ENCODE results near the gene PLCB1. TPM values are rescaled to one million over a fixed set of nuclear protein-coding genes. Genes with fewer than 3 reads are reported as not detected.
"Not testable (repeated sequence)": the region's sequence is repeated elsewhere in the genome, so short reads cannot be mapped to it uniquely, and the experiment has no call there.

The PLCB1 gene
- 20.7 TPM for total RNA-seq

- peak; percentile 44 to 95 (median 91) for DNase-seq (ENCODE audit: low read depth in 2 of 3, low spot score in 2 of 3)
Measured at GRCh38 chr20:8131598-8132483, at the start of gene PLCB1. Gene PLCB1 (plus strand): TSS chr20:8132266. CDS start chr20:8132652, 386 bp downstream.

GRCh38 chr20:8082989-8083388 is 49.1 kb upstream of the PLCB1 start:
- DNase-seq (ENCODE audit: low read depth in 2 of 3, low spot score in 2 of 3), result no peak

GRCh38 chr20:8089668-8090067 is 42.4 kb upstream of the PLCB1 start:
- DNase-seq (ENCODE audit: low read depth in 2 of 3, low spot score in 2 of 3), result no peak

- DNase-seq (ENCODE audit: low read depth in 2 of 3, low spot score in 2 of 3), result peak in 1 of 3 donors; percentile 34
Measured at GRCh38 chr20:8094415-8094818, 37.6 kb upstream of the PLCB1 start.

GRCh38 chr20:8094850-8095249 is 37.2 kb upstream of the PLCB1 start:
- DNase-seq (ENCODE audit: low read depth in 2 of 3, low spot score in 2 of 3), result no peak

- DNase-seq (ENCODE audit: low read depth in 2 of 3, low spot score in 2 of 3), result no peak
Measured at GRCh38 chr20:8095648-8096572, 36.2 kb upstream of the PLCB1 start.

- DNase-seq (ENCODE audit: low read depth in 2 of 3, low spot score in 2 of 3), result no peak
Measured at GRCh38 chr20:8097307-8097706, 34.8 kb upstream of the PLCB1 start.

- DNase-seq (ENCODE audit: low read depth in 2 of 3, low spot score in 2 of 3), result no peak
Measured at GRCh38 chr20:8104252-8104651, 27.8 kb upstream of the PLCB1 start.

GRCh38 chr20:8114612-8115011 is 17.5 kb upstream of the PLCB1 start:
- DNase-seq (ENCODE audit: low read depth in 2 of 3, low spot score in 2 of 3), result not testable (repeated sequence)

- peak in 1 of 3 donors; percentile 43 for DNase-seq (ENCODE audit: low read depth in 2 of 3, low spot score in 2 of 3)
Measured at GRCh38 chr20:8115436-8115835, 16.6 kb upstream of the PLCB1 start.

- DNase-seq (ENCODE audit: low read depth in 2 of 3, low spot score in 2 of 3), result no peak
Measured at GRCh38 chr20:8116067-8116811, 15.8 kb upstream of the PLCB1 start.

GRCh38 chr20:8117636-8118035 is 14.4 kb upstream of the PLCB1 start:
- peak in 1 of 3 donors; percentile 46 for DNase-seq (ENCODE audit: low read depth in 2 of 3, low spot score in 2 of 3)

GRCh38 chr20:8118039-8118438 is 14.0 kb upstream of the PLCB1 start:
- no peak for DNase-seq (ENCODE audit: low read depth in 2 of 3, low spot score in 2 of 3)

- DNase-seq (ENCODE audit: low read depth in 2 of 3, low spot score in 2 of 3), result no peak
Measured at GRCh38 chr20:8118760-8119159, 13.3 kb upstream of the PLCB1 start.

- DNase-seq (ENCODE audit: low read depth in 2 of 3, low spot score in 2 of 3), result no peak
Measured at GRCh38 chr20:8121666-8122065, 10.4 kb upstream of the PLCB1 start.

GRCh38 chr20:8124639-8125038 is 7.4 kb upstream of the PLCB1 start:
- DNase-seq (ENCODE audit: low read depth in 2 of 3, low spot score in 2 of 3), result no peak

- no peak for DNase-seq (ENCODE audit: low read depth in 2 of 3, low spot score in 2 of 3)
Measured at GRCh38 chr20:8126181-8126580, 5.9 kb upstream of the PLCB1 start.

- no peak for DNase-seq (ENCODE audit: low read depth in 2 of 3, low spot score in 2 of 3)
Measured at GRCh38 chr20:8126841-8127378, 5.2 kb upstream of the PLCB1 start.

- no peak for DNase-seq (ENCODE audit: low read depth in 2 of 3, low spot score in 2 of 3)
Measured at GRCh38 chr20:8127553-8128255, 4.4 kb upstream of the PLCB1 start.

Measured in hematopoietic multipotent progenitor cell (in vitro differentiated cells).